SU-DHL-6 (cell line): Measurements from ENCODE around the gene BMP2K.

ENCODE experiments used
- EZH2phosphoT487 ChIP-seq: fragments of 200-600 bp; sonication (generic), shearing (Covaris generic); conservative IDR thresholded peaks from 2 replicates; pipeline ENCODE4 v1.6.1; 2018; ENCODE audit warnings: mild to moderate bottlenecking, antibody characterized with exemption, low read length, moderate library complexity, mixed read lengths
- TF ChIP-seq, protein P1 (sequence below): fragments of 200-600 bp; sonication (generic); IDR thresholded peaks from one replicate; pipeline ENCODE4 v1.5.1; 2017; ENCODE audit warnings: antibody characterized with exemption, mild to moderate bottlenecking, low read length, moderate library complexity; ENCODE audit not compliant: insufficient read depth, poor library complexity, severe bottlenecking

DNA sequence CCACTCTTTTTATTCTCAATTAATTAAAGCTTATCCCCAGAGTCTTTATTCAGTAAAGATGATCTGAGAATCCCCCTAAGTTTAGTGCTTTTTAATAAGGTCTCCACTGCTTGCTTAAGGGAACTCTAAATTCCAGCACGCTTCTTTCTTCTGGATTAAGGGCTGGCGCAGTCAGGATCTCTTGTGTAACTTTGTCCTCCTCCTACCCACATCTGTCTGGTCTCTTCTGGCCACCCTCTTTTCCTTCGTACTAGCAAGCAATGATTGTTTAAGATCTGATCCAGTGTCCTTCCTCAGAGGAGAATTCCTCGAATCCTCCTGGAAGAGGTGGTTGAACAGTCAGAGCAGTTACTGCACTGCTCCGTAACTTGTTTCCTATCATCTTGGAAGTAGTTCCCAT lies 177.1 kb downstream of the BMP2K start:
- TF ChIP-seq, protein P1, sequence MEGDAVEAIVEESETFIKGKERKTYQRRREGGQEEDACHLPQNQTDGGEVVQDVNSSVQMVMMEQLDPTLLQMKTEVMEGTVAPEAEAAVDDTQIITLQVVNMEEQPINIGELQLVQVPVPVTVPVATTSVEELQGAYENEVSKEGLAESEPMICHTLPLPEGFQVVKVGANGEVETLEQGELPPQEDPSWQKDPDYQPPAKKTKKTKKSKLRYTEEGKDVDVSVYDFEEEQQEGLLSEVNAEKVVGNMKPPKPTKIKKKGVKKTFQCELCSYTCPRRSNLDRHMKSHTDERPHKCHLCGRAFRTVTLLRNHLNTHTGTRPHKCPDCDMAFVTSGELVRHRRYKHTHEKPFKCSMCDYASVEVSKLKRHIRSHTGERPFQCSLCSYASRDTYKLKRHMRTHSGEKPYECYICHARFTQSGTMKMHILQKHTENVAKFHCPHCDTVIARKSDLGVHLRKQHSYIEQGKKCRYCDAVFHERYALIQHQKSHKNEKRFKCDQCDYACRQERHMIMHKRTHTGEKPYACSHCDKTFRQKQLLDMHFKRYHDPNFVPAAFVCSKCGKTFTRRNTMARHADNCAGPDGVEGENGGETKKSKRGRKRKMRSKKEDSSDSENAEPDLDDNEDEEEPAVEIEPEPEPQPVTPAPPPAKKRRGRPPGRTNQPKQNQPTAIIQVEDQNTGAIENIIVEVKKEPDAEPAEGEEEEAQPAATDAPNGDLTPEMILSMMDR, result no peak
- no peak for TF ChIP-seq EZH2phosphoT487
